A673 (cell line): ENCODE measurements around the gene MARK3.

Experiments
- CTCF ChIP-seq: fragments of 300-800, 200-600 bp; sonication (generic); conservative IDR thresholded peaks from 2 replicates; pipeline ENCODE4 v1.5.1; 2017; ENCODE audit warnings: low read depth, mild to moderate bottlenecking, antibody characterized with exemption, low read length, moderate library complexity, mixed read lengths
- EZH2 ChIP-seq: fragments of 200-600 bp; sonication (generic); IDR thresholded peaks from 2 replicates; pipeline ENCODE4 v1.6.1; 2017; ENCODE audit warnings: borderline replicate concordance, low read depth, mild to moderate bottlenecking, mixed read lengths, antibody characterized with exemption, low read length; ENCODE audit not compliant: poor library complexity, severe bottlenecking

DNA sequence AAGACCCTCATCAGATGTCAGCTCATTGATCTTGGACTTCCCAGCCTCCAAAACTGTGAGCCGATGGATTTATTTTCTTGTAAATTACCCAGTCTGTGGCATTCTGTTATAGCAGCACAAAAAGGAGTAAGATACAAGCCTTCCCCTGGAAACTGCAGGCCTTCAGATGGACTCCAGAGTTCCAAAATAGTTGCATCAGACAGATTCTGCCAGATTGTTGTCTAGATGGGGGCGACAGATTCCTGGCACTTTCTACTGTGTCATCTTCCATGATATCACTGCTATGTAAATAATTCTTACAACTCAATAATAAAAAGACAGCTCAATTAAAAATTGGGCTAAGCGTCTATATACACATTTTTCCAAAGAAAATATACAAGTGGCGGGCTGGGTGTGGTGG lies 17.2 kb upstream of the MARK3 start:
- no peak for TF ChIP-seq CTCF
- TF ChIP-seq EZH2, result no peak
